A549 treated with RU486 at 1 μM for 4 hours (cell line): ENCODE results near the gene UBXN4. TPM values are rescaled to one million over a fixed set of nuclear protein-coding genes. Genes with fewer than 3 reads are reported as not detected.

Source experiments
- total RNA-seq: library from RNA; stranded (reverse); fragments of 200-300 nt; extraction: Qiagen RNA extraction; gene quantifications from 5 replicates; pipeline ENCODE4 v1.2.3, GENCODE V29; 2022; ENCODE audit warnings: low read depth

The UBXN4 gene
- 24.4 to 46.6 TPM (median 43.3 TPM) in 5 replicates for total RNA-seq

GRCh38 chr2:135741395-135742324, at the start of gene UBXN4:
Gene UBXN4 (plus strand): TSS chr2:135741855. CDS start chr2:135741930, 75 bp downstream.

Other genes with a start within 250 kb of the UBXN4 start
- gene ZRANB3, start 210.6 kb upstream of the UBXN4 start, total RNA-seq: 4.3 to 7.0 TPM (median 4.8 TPM) in 5 replicates
- 24.9 to 29.0 TPM (median 27.1 TPM) in 5 replicates for gene R3HDM1, start 210.4 kb upstream of the UBXN4 start, total RNA-seq
- gene LCT, start 95.3 kb downstream of the UBXN4 start, total RNA-seq: 0.03 to 0.07 TPM (median 0.05 TPM) in 3 of 5 replicates, not detected in the others
- gene MCM6, start 134.6 kb downstream of the UBXN4 start, total RNA-seq: 49.1 to 58.0 TPM (median 53.8 TPM) in 5 replicates
- gene DARS1, start 243.8 kb downstream of the UBXN4 start, total RNA-seq: 55.8 to 61.2 TPM (median 59.3 TPM) in 5 replicates